GM19035 (cell line): ENCODE results near the gene IL4I1.
"Not testable (repeated sequence)": the region's sequence is repeated elsewhere in the genome, so short reads cannot be mapped to it uniquely, and the experiment has no call there.

Experiments
- ATAC-seq: cut with Tn5 transposase; IDR thresholded peaks from one replicate; pipeline ENCODE4 v1.9.1; 2021; ENCODE audit not compliant: unreplicated experiment

Gene IL4I1

GRCh38 chr19:49896863-49897621, at the start of gene IL4I1:
Gene IL4I1, minus strand, starts transcription at chr19:49896887. Its CDS starts 727 bp downstream, at chr19:49896160.
- ATAC-seq: peak; percentile 50

- no peak for ATAC-seq
Measured at GRCh38 chr19:49946415-49946814, 49.7 kb upstream of the IL4I1 start.

GRCh38 chr19:49944567-49944966, 47.9 kb upstream of the IL4I1 start:
- not testable (repeated sequence) for ATAC-seq

- ATAC-seq: no peak
Measured at GRCh38 chr19:49940482-49940791, 43.8 kb upstream of the IL4I1 start.

- ATAC-seq: no peak
Measured at GRCh38 chr19:49939721-49940481, 43.2 kb upstream of the IL4I1 start.

GRCh38 chr19:49938662-49939061, 42.0 kb upstream of the IL4I1 start:
- ATAC-seq: no peak

GRCh38 chr19:49937750-49938381, 41.2 kb upstream of the IL4I1 start:
- ATAC-seq: no peak

GRCh38 chr19:49936549-49936948, 39.9 kb upstream of the IL4I1 start:
- no peak for ATAC-seq

GRCh38 chr19:49933643-49934042, 37.0 kb upstream of the IL4I1 start:
- no peak for ATAC-seq

- no peak for ATAC-seq
Measured at GRCh38 chr19:49932731-49933131, 36.0 kb upstream of the IL4I1 start.

- ATAC-seq: no peak
Measured at GRCh38 chr19:49932041-49932451, 35.4 kb upstream of the IL4I1 start.

- no peak for ATAC-seq
Measured at GRCh38 chr19:49931293-49932040, 34.8 kb upstream of the IL4I1 start.

GRCh38 chr19:49930483-49931011, 33.9 kb upstream of the IL4I1 start:
- no peak for ATAC-seq

GRCh38 chr19:49929611-49930482, 33.2 kb upstream of the IL4I1 start:
- ATAC-seq: peak; percentile 52

- peak; percentile 49 for ATAC-seq
Measured at GRCh38 chr19:49929121-49929610, 32.5 kb upstream of the IL4I1 start, which contains the start of the genes ATF5 and NUP62. Gene ATF5, plus strand, starts transcription at chr19:49929205. Its CDS starts 1,646 bp downstream, at chr19:49930851. Gene NUP62, minus strand, starts transcription at chr19:49929504. Its CDS starts 19,697 bp downstream, at chr19:49909807.

- no peak for ATAC-seq
Measured at GRCh38 chr19:49927526-49928264, 31.0 kb upstream of the IL4I1 start.

GRCh38 chr19:49926515-49926914, 29.8 kb upstream of the IL4I1 start:
- ATAC-seq: no peak

- no peak for ATAC-seq
Measured at GRCh38 chr19:49925486-49925885, 28.8 kb upstream of the IL4I1 start.

GRCh38 chr19:49924881-49925210, 28.2 kb upstream of the IL4I1 start:
- ATAC-seq: not testable (repeated sequence)
